SK-N-SH treated with all-trans-retinoic acid at 6 μM for 48 hours (cell line): Measurements from ENCODE around the gene QRSL1.

Experiments used
- ATAC-seq: fragments of 200-7000 bp; cut with Tn5 transposase; 3 replicates; pipeline ENCODE4 v1.9.1; 2020; ENCODE audit warnings: mild to moderate bottlenecking, moderate library complexity
- BACH2 ChIP-seq: fragments of 250-450 bp; sonication (Bioruptor Pico); IDR thresholded peaks from 2 replicates; pipeline ENCODE4 v1.9.0; 2021; ENCODE audit warnings: mild to moderate bottlenecking, borderline replicate concordance
- CSDC2 ChIP-seq: fragments of 250-450 bp; sonication (Bioruptor Pico); IDR thresholded peaks from 2 replicates; pipeline ENCODE4 v1.5.0; 2020; ENCODE audit warnings: mild to moderate bottlenecking, moderate library complexity
- ESRRG ChIP-seq: fragments of 250-450 bp; sonication (Bioruptor Pico); IDR thresholded peaks from 2 replicates; pipeline ENCODE4 v1.6.1; 2021; ENCODE audit warnings: mild to moderate bottlenecking
- GLIS3 ChIP-seq: fragments of 250-450 bp; sonication (Bioruptor Pico); IDR thresholded peaks from 2 replicates; pipeline ENCODE4 v1.5.0; 2020; ENCODE audit warnings: mild to moderate bottlenecking, moderate library complexity
- ISL1 ChIP-seq: fragments of 250-450 bp; sonication (Bioruptor Pico); IDR thresholded peaks from 2 replicates; pipeline ENCODE4 v2.1.2; 2022; ENCODE audit warnings: mild to moderate bottlenecking, moderate library complexity
- OSR1 ChIP-seq: fragments of 250-450 bp; sonication (Bioruptor Pico); IDR thresholded peaks from 2 replicates; pipeline ENCODE4 v1.8.0; 2022; ENCODE audit warnings: moderate library complexity, mild to moderate bottlenecking, inconsistent platforms
- PPARA ChIP-seq: fragments of 250-450 bp; sonication (Bioruptor Pico); IDR thresholded peaks from 2 replicates; pipeline ENCODE4 v1.5.0; 2020; ENCODE audit warnings: mild to moderate bottlenecking, borderline replicate concordance
- RARB ChIP-seq: fragments of 250-450 bp; sonication (Bioruptor Pico); IDR thresholded peaks from 2 replicates; pipeline ENCODE4 v1.8.0; 2021; ENCODE audit warnings: mild to moderate bottlenecking, moderate library complexity
- SNAI2 ChIP-seq: fragments of 250-450 bp; sonication (Bioruptor Pico); IDR thresholded peaks from 2 replicates; pipeline ENCODE4 v1.5.0; 2020; ENCODE audit warnings: mild to moderate bottlenecking, moderate library complexity
- TCF4 ChIP-seq: fragments of 250-450 bp; sonication (Bioruptor Pico); IDR thresholded peaks from 2 replicates; pipeline ENCODE4 v1.8.0; 2021; ENCODE audit warnings: mild to moderate bottlenecking, moderate library complexity, borderline replicate concordance
- ZFP3 ChIP-seq: fragments of 250-450 bp; sonication (Bioruptor Pico); IDR thresholded peaks from 2 replicates; pipeline ENCODE4 v1.5.0; 2020; ENCODE audit warnings: mild to moderate bottlenecking, moderate library complexity
- ZFP30 ChIP-seq: fragments of 450-650 bp; formaldehyde crosslinking; IDR thresholded peaks from 2 replicates; pipeline ENCODE4 v1.5.0; 2022; ENCODE audit warnings: mild to moderate bottlenecking, moderate library complexity
- ZNF565 ChIP-seq: fragments of 450-650 bp; formaldehyde crosslinking; conservative IDR thresholded peaks from 2 replicates; pipeline ENCODE4 v1.5.0; 2020; ENCODE audit warnings: low read depth, mild to moderate bottlenecking, moderate library complexity
- ZNF70 ChIP-seq: fragments of 450-650 bp; formaldehyde crosslinking; IDR thresholded peaks from 2 replicates; pipeline ENCODE4 v1.5.0; 2020; ENCODE audit warnings: mild to moderate bottlenecking, moderate library complexity
- ZNF8 ChIP-seq: fragments of 450-650 bp; formaldehyde crosslinking; IDR thresholded peaks from 2 replicates; pipeline ENCODE4 v1.5.0; 2020; ENCODE audit warnings: mild to moderate bottlenecking, moderate library complexity
- TF ChIP-seq, protein P1 (sequence below): fragments of 250-450 bp; sonication (Bioruptor Pico); IDR thresholded peaks from 2 replicates; pipeline ENCODE4 v1.8.0; 2021; ENCODE audit warnings: low read depth, mild to moderate bottlenecking, moderate library complexity, borderline replicate concordance
- TF ChIP-seq, protein P2 (sequence below): fragments of 250-450 bp; sonication (Bioruptor Pico); IDR thresholded peaks from 2 replicates; pipeline ENCODE4 v1.5.0; 2020; ENCODE audit warnings: mild to moderate bottlenecking, moderate library complexity
- TF ChIP-seq, protein P3 (sequence below): fragments of 250-450 bp; sonication (Bioruptor Pico); IDR thresholded peaks from 2 replicates; pipeline ENCODE4 v1.5.1; 2021; ENCODE audit warnings: mild to moderate bottlenecking, moderate library complexity
- TF ChIP-seq, protein P4 (sequence below): fragments of 250-450 bp; sonication (Bioruptor Pico); IDR thresholded peaks from 2 replicates; pipeline ENCODE4 v1.5.1; 2020; ENCODE audit warnings: low read depth, mild to moderate bottlenecking, moderate library complexity
- TF ChIP-seq, protein P5 (sequence below): fragments of 250-450 bp; sonication (Bioruptor Pico); IDR thresholded peaks from 2 replicates; pipeline ENCODE4 v1.8.0; 2020; ENCODE audit warnings: mild to moderate bottlenecking, moderate library complexity, borderline replicate concordance

QRSL1 gene

DNA sequence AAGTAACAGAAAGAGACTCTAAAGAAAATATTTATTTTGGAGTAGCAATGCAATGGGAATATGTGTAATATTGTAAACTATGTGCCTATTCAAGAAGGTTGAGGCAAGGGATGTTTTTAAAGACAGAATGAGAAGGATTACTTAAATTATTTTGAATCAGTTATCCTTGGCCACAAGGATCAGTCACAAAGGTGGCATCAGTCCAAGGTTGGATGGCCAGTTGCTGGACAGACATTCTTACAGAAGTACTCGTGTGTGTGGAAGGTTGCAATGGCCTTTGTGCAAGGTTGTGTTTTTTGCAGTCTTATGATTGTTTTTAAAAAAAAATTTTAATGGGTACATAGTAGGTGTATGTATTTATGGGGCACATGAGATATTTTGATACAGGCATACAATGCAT, 2.0 kb downstream of the QRSL1 start:
- no peak for TF ChIP-seq ESRRG (CRISPR knock-in tag)
- TF ChIP-seq TCF4, result no peak
- no peak for TF ChIP-seq ISL1 (CRISPR knock-in tag)
- no peak for TF ChIP-seq SNAI2 (CRISPR knock-in tag)
- no peak for TF ChIP-seq CSDC2
- TF ChIP-seq, protein P1, sequence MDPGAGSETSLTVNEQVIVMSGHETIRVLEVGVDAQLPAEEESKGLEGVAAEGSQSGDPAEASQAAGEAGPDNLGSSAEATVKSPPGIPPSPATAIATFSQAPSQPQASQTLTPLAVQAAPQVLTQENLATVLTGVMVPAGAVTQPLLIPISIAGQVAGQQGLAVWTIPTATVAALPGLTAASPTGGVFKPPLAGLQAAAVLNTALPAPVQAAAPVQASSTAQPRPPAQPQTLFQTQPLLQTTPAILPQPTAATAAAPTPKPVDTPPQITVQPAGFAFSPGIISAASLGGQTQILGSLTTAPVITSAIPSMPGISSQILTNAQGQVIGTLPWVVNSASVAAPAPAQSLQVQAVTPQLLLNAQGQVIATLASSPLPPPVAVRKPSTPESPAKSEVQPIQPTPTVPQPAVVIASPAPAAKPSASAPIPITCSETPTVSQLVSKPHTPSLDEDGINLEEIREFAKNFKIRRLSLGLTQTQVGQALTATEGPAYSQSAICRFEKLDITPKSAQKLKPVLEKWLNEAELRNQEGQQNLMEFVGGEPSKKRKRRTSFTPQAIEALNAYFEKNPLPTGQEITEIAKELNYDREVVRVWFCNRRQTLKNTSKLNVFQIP (CRISPR knock-in tag), result no peak
- no peak for TF ChIP-seq GLIS3 (CRISPR knock-in tag)
- TF ChIP-seq, protein P2, sequence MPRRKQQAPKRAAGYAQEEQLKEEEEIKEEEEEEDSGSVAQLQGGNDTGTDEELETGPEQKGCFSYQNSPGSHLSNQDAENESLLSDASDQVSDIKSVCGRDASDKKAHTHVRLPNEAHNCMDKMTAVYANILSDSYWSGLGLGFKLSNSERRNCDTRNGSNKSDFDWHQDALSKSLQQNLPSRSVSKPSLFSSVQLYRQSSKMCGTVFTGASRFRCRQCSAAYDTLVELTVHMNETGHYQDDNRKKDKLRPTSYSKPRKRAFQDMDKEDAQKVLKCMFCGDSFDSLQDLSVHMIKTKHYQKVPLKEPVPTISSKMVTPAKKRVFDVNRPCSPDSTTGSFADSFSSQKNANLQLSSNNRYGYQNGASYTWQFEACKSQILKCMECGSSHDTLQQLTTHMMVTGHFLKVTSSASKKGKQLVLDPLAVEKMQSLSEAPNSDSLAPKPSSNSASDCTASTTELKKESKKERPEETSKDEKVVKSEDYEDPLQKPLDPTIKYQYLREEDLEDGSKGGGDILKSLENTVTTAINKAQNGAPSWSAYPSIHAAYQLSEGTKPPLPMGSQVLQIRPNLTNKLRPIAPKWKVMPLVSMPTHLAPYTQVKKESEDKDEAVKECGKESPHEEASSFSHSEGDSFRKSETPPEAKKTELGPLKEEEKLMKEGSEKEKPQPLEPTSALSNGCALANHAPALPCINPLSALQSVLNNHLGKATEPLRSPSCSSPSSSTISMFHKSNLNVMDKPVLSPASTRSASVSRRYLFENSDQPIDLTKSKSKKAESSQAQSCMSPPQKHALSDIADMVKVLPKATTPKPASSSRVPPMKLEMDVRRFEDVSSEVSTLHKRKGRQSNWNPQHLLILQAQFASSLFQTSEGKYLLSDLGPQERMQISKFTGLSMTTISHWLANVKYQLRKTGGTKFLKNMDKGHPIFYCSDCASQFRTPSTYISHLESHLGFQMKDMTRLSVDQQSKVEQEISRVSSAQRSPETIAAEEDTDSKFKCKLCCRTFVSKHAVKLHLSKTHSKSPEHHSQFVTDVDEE (CRISPR knock-in tag), result no peak
- TF ChIP-seq, protein P3, sequence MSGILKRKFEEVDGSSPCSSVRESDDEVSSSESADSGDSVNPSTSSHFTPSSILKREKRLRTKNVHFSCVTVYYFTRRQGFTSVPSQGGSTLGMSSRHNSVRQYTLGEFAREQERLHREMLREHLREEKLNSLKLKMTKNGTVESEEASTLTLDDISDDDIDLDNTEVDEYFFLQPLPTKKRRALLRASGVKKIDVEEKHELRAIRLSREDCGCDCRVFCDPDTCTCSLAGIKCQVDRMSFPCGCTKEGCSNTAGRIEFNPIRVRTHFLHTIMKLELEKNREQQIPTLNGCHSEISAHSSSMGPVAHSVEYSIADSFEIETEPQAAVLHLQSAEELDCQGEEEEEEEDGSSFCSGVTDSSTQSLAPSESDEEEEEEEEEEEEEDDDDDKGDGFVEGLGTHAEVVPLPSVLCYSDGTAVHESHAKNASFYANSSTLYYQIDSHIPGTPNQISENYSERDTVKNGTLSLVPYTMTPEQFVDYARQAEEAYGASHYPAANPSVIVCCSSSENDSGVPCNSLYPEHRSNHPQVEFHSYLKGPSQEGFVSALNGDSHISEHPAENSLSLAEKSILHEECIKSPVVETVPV (CRISPR knock-in tag), result no peak
- no peak for TF ChIP-seq ZFP30 (CRISPR knock-in tag)
- no peak for TF ChIP-seq ZNF70 (CRISPR knock-in tag)
- no peak for TF ChIP-seq BACH2 (CRISPR knock-in tag)
- TF ChIP-seq PPARA, result no peak
- no peak for TF ChIP-seq OSR1 (CRISPR knock-in tag)
- no peak for TF ChIP-seq ZNF8 (CRISPR knock-in tag)
- no peak for ATAC-seq

DNA sequence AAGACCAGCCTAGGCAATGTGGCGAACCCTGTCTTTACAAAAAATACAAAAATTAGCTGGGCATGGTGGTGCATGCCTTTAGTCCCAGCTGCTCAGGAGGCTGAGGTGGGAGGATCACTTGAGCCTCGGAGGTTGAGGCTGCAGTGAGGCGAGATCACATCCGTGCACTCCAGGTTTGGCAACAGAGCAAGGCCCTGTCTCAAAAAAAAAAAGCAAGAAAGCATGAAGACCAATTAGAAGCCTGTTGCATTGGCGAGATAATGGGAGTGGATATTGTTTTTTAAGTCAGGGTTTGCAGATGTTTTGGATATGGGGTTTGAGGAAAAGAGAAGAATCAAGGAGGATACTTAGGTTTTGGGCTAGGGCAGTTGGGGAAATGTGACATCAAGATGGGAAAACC, 5.2 kb downstream of the QRSL1 start:
- TF ChIP-seq SNAI2 (CRISPR knock-in tag), result no peak
- ATAC-seq, result no peak

DNA sequence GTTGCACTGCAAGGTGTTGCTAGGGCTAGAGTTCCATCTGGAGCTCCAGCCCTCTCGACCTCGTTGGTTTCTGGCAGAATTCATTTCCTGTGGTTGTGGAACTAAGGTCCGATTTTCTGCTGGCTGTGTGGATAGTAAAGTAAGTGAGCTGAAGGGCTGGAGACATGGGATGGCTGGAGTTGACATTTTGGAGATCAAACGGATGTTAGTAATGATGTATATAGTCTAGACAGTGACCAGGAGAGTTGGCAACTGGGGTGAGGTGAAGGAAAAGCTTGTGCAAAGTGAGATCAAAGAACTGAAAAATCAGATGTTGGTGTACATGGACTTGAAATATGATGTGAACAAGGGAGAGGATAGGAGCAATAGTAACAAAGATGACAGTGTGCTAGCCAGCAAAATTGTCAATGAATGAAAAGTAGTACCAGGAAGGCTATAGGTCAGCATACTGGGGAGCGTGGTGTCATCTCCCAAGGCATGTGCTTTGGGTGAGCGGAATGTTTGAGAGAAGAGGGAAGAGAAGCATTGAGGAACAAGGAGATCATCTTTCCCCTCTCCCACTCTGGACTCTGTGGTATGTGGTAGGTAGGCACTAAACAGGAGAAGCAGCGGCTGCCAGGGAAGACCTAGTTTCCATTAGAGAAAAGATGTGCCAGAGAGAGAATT, 7.8 kb downstream of the QRSL1 start:
- no peak for ATAC-seq
- TF ChIP-seq OSR1 (CRISPR knock-in tag) (no peak), ZFP30 (CRISPR knock-in tag) (no peak), GLIS3 (CRISPR knock-in tag) (no peak), PPARA (no peak), RARB (CRISPR knock-in tag) (no peak), TCF4 (no peak), ZNF8 (CRISPR knock-in tag) (no peak), ZNF565 (CRISPR knock-in tag) (no peak), ZFP3 (no peak)
- TF ChIP-seq, protein P4, sequence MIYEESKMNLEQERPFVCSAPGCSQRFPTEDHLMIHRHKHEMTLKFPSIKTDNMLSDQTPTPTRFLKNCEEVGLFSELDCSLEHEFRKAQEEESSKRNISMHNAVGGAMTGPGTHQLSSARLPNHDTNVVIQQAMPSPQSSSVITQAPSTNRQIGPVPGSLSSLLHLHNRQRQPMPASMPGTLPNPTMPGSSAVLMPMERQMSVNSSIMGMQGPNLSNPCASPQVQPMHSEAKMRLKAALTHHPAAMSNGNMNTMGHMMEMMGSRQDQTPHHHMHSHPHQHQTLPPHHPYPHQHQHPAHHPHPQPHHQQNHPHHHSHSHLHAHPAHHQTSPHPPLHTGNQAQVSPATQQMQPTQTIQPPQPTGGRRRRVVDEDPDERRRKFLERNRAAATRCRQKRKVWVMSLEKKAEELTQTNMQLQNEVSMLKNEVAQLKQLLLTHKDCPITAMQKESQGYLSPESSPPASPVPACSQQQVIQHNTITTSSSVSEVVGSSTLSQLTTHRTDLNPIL (CRISPR knock-in tag), result no peak
- TF ChIP-seq, protein P5, sequence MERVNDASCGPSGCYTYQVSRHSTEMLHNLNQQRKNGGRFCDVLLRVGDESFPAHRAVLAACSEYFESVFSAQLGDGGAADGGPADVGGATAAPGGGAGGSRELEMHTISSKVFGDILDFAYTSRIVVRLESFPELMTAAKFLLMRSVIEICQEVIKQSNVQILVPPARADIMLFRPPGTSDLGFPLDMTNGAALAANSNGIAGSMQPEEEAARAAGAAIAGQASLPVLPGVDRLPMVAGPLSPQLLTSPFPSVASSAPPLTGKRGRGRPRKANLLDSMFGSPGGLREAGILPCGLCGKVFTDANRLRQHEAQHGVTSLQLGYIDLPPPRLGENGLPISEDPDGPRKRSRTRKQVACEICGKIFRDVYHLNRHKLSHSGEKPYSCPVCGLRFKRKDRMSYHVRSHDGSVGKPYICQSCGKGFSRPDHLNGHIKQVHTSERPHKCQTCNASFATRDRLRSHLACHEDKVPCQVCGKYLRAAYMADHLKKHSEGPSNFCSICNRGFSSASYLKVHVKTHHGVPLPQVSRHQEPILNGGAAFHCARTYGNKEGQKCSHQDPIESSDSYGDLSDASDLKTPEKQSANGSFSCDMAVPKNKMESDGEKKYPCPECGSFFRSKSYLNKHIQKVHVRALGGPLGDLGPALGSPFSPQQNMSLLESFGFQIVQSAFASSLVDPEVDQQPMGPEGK, result no peak
- TF ChIP-seq, all 23 proteins: peak for 0
